Fibroblast of the aortic adventitia (primary cell): ENCODE data around the gene AHSP. TPM values are rescaled to one million over a fixed set of nuclear protein-coding genes. Genes with fewer than 3 reads are reported as not detected.
"Not testable (repeated sequence)": the region's sequence is repeated elsewhere in the genome, so short reads cannot be mapped to it uniquely, and the experiment has no call there.

Experiments
- DNase-seq: peaks from one replicate; pipeline ENCODE4 v3.0.0-alpha.2; 2010; ENCODE audit warnings: low read depth
- H3K4me3 ChIP-seq: 2 replicates; pipeline ENCODE4 v1.5.1; 2011; ENCODE audit warnings: low read depth, mild to moderate bottlenecking, control low read depth, low read length, moderate library complexity
- total RNA-seq: library from RNA; depleted of rRNA; stranded (reverse); fragments of >200 nt; gene quantifications from 2 replicates; pipeline ENCODE4 v1.2.3, GENCODE V29; 2012; ENCODE audit warnings: low replicate concordance
- TF ChIP-seq, protein P1 (sequence below): IDR thresholded peaks from 2 replicates; pipeline ENCODE4 v1.5.1; 2011; ENCODE audit warnings: mild to moderate bottlenecking, low read length, control low read depth, inconsistent platforms; ENCODE audit not compliant: insufficient read depth

The AHSP gene, protein sequence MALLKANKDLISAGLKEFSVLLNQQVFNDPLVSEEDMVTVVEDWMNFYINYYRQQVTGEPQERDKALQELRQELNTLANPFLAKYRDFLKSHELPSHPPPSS
- not detected in 2 replicates for total RNA-seq

DNA sequence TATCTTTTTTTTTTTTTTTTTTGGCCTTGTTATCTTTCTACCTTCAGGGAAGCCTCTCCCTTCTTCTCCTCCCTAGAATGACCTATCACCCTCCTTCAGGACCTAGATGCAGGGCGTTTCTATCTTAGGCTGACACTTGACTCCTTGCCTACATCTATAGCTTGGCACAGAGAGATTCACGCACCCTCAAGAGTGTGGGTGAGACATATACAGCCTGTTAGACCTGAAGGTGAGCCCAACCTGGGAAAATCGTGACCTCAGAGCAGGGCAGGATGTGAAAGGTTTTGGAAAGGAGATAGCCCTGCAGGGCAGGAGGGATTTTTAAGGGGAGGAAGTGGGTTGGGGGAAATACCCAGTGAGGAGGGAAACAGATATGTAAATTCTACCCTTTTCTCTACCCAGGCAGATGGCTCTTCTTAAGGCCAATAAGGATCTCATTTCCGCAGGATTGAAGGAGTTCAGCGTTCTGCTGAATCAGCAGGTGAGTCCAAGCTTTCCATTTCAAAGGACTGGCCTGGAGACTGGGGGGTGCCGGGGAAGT lies at the start of gene AHSP:
Gene AHSP, plus strand, starts transcription at position 167 of the 541 bp plus-strand sequence. Its CDS starts 240 bp downstream, at position 407.
- no peak within 1 kb of the TSS for H3K4me3 ChIP-seq
- DNase-seq, result no peak
- TF ChIP-seq, protein P1, sequence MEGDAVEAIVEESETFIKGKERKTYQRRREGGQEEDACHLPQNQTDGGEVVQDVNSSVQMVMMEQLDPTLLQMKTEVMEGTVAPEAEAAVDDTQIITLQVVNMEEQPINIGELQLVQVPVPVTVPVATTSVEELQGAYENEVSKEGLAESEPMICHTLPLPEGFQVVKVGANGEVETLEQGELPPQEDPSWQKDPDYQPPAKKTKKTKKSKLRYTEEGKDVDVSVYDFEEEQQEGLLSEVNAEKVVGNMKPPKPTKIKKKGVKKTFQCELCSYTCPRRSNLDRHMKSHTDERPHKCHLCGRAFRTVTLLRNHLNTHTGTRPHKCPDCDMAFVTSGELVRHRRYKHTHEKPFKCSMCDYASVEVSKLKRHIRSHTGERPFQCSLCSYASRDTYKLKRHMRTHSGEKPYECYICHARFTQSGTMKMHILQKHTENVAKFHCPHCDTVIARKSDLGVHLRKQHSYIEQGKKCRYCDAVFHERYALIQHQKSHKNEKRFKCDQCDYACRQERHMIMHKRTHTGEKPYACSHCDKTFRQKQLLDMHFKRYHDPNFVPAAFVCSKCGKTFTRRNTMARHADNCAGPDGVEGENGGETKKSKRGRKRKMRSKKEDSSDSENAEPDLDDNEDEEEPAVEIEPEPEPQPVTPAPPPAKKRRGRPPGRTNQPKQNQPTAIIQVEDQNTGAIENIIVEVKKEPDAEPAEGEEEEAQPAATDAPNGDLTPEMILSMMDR, result no peak

DNA sequence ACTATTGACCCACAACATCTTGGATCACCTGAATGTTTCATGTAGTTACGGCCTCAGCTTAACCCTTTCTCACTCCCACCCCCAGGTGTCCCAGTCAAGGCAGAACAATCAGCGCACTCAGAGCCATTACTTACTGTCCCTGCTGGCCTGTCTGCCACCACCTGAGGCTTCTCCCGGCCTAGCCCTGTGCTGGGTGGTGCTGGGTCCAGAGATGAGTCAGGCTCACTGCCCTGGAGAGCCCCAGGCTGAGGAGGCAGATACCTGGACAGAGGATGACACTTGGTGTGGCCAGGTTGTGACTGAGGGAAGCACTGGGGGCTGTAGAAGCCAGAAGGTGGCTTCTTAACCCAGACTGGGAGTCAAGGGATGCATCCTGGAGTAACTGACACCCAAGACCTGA lies 48.7 kb upstream of the AHSP start:
- DNase-seq, result no peak
- TF ChIP-seq, protein P1, result no peak
- H3K4me3 ChIP-seq, result no peak overlapping the region

DNA sequence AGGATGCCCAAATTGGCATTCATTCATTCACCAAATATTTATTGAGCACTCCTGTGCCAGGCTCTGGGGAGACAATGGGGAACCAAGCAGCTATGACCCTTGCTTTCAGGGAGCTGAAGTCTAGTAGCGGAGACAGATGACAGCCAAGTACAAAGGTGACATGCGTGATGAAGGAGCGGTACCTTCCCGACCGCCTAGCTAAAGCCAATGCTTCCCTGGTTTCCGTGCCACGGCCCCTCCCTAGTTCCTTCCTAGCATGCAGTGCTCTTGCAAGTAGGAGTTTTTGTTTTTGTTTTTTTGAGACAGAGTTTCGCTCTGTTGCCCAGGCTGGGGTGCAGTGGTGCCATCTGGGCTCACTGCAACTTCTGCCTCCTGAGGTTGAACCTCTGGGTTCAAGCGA lies 47.9 kb upstream of the AHSP start:
- TF ChIP-seq, protein P1, result no peak
- H3K4me3 ChIP-seq, result no peak overlapping the region
- DNase-seq, result no peak

DNA sequence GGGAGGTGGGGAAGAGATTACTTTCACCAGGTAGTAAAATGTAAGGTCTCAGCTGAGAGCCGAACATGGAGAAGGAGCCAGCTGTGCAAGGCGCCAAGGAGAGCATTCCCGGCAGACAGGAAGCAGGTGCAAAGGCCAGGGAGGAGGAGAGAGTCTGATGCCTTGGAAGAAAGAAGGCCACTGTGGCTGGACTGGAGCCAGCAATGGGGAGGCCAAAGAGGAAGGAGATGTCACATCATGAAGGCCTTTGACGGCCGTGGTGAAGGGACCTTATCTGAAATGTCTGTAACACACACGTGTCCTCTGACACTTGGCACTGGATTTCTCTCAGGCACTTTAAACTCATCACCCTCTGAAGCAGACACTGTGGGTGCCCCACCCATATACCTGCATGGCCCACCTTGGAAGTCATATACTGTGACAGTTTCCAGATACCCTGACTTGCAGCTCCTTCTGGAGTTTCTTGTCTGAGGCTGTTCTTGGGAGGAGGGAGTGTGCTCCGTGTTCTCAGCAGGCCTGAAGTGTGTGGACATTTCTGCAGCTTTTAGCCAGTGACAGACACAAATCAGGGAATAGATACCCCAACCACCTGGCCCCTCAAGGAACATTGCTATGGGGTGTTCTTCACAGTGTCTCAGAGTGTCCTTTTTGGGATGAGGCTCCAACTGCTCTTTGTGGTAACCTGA lies 46.7 kb upstream of the AHSP start:
- DNase-seq, result no peak
- no peak overlapping the region for H3K4me3 ChIP-seq
- TF ChIP-seq, protein P1, result no peak

DNA sequence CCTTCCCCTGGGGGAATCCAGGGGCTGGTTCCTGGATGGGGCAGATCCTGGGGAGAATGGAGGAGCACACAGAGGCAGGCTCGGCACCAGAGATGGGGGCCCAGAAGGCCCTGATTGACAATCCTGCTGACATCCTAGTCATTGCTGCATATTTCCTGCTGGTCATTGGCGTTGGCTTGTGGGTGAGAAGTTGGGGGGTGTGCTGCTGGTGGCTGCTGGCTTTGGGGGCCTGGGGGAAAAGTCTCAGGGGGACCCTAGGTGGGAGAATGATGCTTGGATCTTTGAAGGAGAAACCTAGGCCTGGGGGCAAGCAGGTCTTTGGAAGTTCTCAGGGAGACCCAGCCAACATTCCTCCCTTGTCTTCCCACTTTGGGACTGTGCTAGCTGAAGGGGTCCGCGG lies 44.6 kb upstream of the AHSP start, which contains the start of gene SLC5A2:
Gene SLC5A2, plus strand, starts transcription at position 43 of the 400 bp plus-strand sequence. Its CDS starts 14 bp downstream, at position 57.
- DNase-seq, result no peak
- no peak within 1 kb of the TSS for H3K4me3 ChIP-seq
- TF ChIP-seq, protein P1, result no peak

DNA sequence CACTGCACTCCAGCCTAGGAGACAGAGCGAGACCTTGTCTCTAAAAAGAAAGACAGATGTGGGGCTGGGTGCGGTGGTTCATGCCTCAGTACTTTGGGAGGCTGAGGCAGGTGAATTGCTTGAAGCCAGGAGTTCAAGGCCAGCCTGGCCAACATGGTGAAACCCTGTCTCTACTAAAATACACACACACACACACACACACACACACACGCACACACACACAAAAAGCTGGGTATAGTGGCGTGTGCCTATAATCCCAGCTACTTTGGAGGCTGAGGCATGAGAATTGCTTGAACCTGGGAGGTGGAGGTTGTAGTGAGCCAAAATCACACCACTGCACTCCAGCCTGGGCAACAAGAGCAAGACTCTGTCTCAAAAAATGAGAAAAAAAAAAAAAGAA lies 43.7 kb upstream of the AHSP start:
- H3K4me3 ChIP-seq, DNase-seq: not testable (repeated sequence)

DNA sequence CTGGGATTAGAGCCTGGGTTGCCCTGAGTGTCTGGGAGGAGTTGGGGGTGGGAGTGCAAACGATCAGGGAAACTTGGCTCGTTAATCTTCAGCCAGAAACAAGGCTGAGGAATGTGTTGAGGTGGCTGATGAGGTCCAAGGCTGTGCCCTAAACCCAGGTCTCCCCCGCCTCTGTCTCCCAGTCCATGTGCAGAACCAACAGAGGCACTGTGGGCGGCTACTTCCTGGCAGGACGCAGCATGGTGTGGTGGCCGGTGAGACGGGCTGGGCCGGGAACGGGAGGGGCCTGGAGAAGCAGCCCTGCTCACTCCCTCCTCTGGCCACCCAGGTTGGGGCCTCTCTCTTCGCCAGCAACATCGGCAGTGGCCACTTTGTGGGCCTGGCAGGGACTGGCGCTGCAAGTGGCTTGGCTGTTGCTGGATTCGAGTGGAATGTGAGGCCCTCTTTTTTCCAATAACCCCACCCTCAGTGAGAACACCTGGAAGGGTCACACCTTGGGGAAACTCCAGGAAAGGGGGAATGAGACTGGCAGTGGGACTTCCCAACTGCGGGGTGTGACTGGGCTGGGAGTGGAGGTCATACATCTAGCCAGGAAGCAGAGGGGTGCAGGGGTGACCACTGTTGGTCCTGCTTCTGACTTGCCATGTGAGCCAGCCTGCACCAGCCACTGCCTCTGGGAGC lies 43.1 kb upstream of the AHSP start:
- TF ChIP-seq, protein P1, result no peak
- no peak for DNase-seq

More for the DNA sequence above, 43.1 kb upstream of the AHSP start:
- no peak overlapping the region for H3K4me3 ChIP-seq
